ENCODE measurements around the gene ATM. TPM values are rescaled to one million over a fixed set of nuclear protein-coding genes. Genes with fewer than 3 reads are reported as not detected.
A peak's percentile ranks its signal among the peaks of the same experiment; 100 is the strongest.

ATM gene
- total and polyA plus RNA-seq, 2 donors (not counting 1 experiment from before 2014, with no cell fraction given): 37.5 to 123 TPM

GRCh38 chr11:108246308-108246707 is 23.4 kb downstream of the ATM start:
- TF ChIP-seq EZH2 (IDR thresholded peaks at IDR 0.05; ENCODE audit: low read length, missing control alignments): no peak
- TF ChIP-seq CTCF (conservative IDR thresholded peaks at IDR 0.05 in 1 of 2, IDR thresholded peaks at IDR 0.05 in 1 of 2; ENCODE audit: low read depth in 1 of 2, low read length in 2 of 2): no peak
- H3K4me1 ChIP-seq (ENCODE audit: control insufficient read depth, extremely low read depth, insufficient read depth, low read length): no peaks in the 10 kb centered on the region
- no peaks in the 10 kb centered on the region for H3K79me2 ChIP-seq (ENCODE audit: control insufficient read depth, insufficient read depth, low read length)
- no peak overlapping the region for H3K9ac ChIP-seq (ENCODE audit: insufficient read depth, low read length)
- no peak overlapping the region for H3K4me3 ChIP-seq (replicated peaks in 1 of 4; ENCODE audit: control extremely low read depth in 1 of 4, insufficient read depth in 1 of 4, low read depth in 3 of 4, low read length in 4 of 4)
- H3K27me3 ChIP-seq (ENCODE audit: control insufficient read depth, insufficient read depth, low read length): no peaks in the 10 kb centered on the region
- no peak overlapping the region for H3K4me2 ChIP-seq (ENCODE audit: extremely low read depth, insufficient read depth, low read length)
- no peaks in the 10 kb centered on the region for H3K9me3 ChIP-seq (ENCODE audit: control insufficient read depth, insufficient read depth, low read depth, low read length)
- no peak for DNase-seq (ENCODE audit: low read depth in 2 of 2)
- no peak overlapping the region for H2AFZ ChIP-seq (ENCODE audit: low read length)
- no peaks in the 10 kb centered on the region for H4K20me1 ChIP-seq (ENCODE audit: control insufficient read depth, extremely low read depth, insufficient read depth, low read length)
- H3K27ac ChIP-seq (ENCODE audit: insufficient read depth, low read length): no peak overlapping the region
- no peaks in the 10 kb centered on the region for H3K36me3 ChIP-seq (ENCODE audit: control insufficient read depth, insufficient read depth, low read length)

- no peak overlapping the region for H3K4me3 ChIP-seq (replicated peaks in 1 of 4; ENCODE audit: control extremely low read depth in 1 of 4, insufficient read depth in 1 of 4, low read depth in 3 of 4, low read length in 4 of 4)
- no peaks in the 10 kb centered on the region for H3K36me3 ChIP-seq (ENCODE audit: control insufficient read depth, insufficient read depth, low read length)
- TF ChIP-seq CTCF (conservative IDR thresholded peaks at IDR 0.05 in 1 of 2, IDR thresholded peaks at IDR 0.05 in 1 of 2; ENCODE audit: low read depth in 1 of 2, low read length in 2 of 2): no peak
- TF ChIP-seq EZH2 (IDR thresholded peaks at IDR 0.05; ENCODE audit: low read length, missing control alignments): no peak
- H3K27ac ChIP-seq (ENCODE audit: insufficient read depth, low read length): no peak overlapping the region
- H3K4me1 ChIP-seq (ENCODE audit: control insufficient read depth, extremely low read depth, insufficient read depth, low read length): no peaks in the 10 kb centered on the region
- no peak overlapping the region for H2AFZ ChIP-seq (ENCODE audit: low read length)
- no peak overlapping the region for H3K9ac ChIP-seq (ENCODE audit: insufficient read depth, low read length)
- no peaks in the 10 kb centered on the region for H3K79me2 ChIP-seq (ENCODE audit: control insufficient read depth, insufficient read depth, low read length)
- no peaks in the 10 kb centered on the region for H3K27me3 ChIP-seq (ENCODE audit: control insufficient read depth, insufficient read depth, low read length)
- no peak for DNase-seq (ENCODE audit: low read depth in 2 of 2)
- H3K9me3 ChIP-seq (ENCODE audit: control insufficient read depth, insufficient read depth, low read depth, low read length): no peaks in the 10 kb centered on the region
- no peaks in the 10 kb centered on the region for H4K20me1 ChIP-seq (ENCODE audit: control insufficient read depth, extremely low read depth, insufficient read depth, low read length)
- no peak overlapping the region for H3K4me2 ChIP-seq (ENCODE audit: extremely low read depth, insufficient read depth, low read length)
These were observed 24.0 kb downstream of the ATM start for GRCh38 chr11:108246885-108247284.

- Histone ChIP-seq H2AFZ (ENCODE audit: low read length) (no peak overlapping the region), H3K4me2 (ENCODE audit: extremely low read depth, insufficient read depth, low read length) (no peak overlapping the region), H3K4me3 (replicated peaks in 1 of 4; ENCODE audit: control extremely low read depth in 1 of 4, insufficient read depth in 1 of 4, low read depth in 3 of 4, low read length in 4 of 4) (no peak overlapping the region), H3K4me1 (ENCODE audit: control insufficient read depth, extremely low read depth, insufficient read depth, low read length) (no peaks in the 10 kb centered on the region), H4K20me1 (ENCODE audit: control insufficient read depth, extremely low read depth, insufficient read depth, low read length) (no peaks in the 10 kb centered on the region), H3K27ac (ENCODE audit: insufficient read depth, low read length) (no peak overlapping the region), H3K79me2 (ENCODE audit: control insufficient read depth, insufficient read depth, low read length) (no peaks in the 10 kb centered on the region), H3K36me3 (ENCODE audit: control insufficient read depth, insufficient read depth, low read length) (no peaks in the 10 kb centered on the region), H3K27me3 (ENCODE audit: control insufficient read depth, insufficient read depth, low read length) (no peaks in the 10 kb centered on the region), H3K9me3 (ENCODE audit: control insufficient read depth, insufficient read depth, low read depth, low read length) (no peaks in the 10 kb centered on the region), H3K9ac (ENCODE audit: insufficient read depth, low read length) (no peak overlapping the region)
- DNase-seq (ENCODE audit: low read depth in 2 of 2): peak in 1 of 2 donors; percentile 42
- no peak for TF ChIP-seq EZH2 (IDR thresholded peaks at IDR 0.05; ENCODE audit: low read length, missing control alignments)
- no peak for TF ChIP-seq CTCF (conservative IDR thresholded peaks at IDR 0.05 in 1 of 2, IDR thresholded peaks at IDR 0.05 in 1 of 2; ENCODE audit: low read depth in 1 of 2, low read length in 2 of 2)
These were observed 30.3 kb downstream of the ATM start for GRCh38 chr11:108253176-108253575.
